Endothelial cell of umbilical vein (primary cell): Measurements from ENCODE around the gene FOXP1.

Experiments used
- JUN ChIP-seq: IDR thresholded peaks from 2 replicates; pipeline ENCODE4 v1.6.1; 2011; ENCODE audit warnings: borderline replicate concordance, low read depth; ENCODE audit not compliant: insufficient read length, insufficient read depth
- TF ChIP-seq, protein P1 (sequence below), 2 donors: IDR thresholded peaks; 1 replicate in 1 of 2; 2 replicates in 1 of 2; pipeline ENCODE4 v1.5.1; 2011; ENCODE audit warnings: low read length in 2 of 2, mild to moderate bottlenecking in 2 of 2, moderate library complexity in 2 of 2, control low read depth in 1 of 2, inconsistent platforms in 1 of 2, low read depth in 1 of 2; ENCODE audit not compliant: insufficient read depth in 1 of 2; ENCODE audit errors: extremely low read depth in 1 of 2

DNA sequence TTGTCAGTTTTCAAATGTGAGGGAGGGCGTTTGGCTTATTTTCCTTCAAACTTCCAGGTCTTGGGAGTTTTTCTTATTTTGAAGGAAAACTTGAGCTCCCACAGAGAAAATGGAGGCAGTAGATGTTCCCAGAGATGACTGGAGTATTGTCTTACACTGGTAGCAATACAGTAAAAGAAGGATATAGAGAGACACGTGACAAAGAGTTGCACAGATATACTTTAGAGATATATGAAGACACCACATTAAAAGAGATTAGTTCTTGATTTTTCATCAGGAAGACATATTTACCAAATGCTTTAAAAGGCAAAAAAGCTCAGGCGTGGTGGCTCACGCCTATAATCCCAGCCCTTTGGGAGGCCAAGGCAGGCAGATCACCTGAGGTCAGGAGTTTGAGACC, 490.9 kb downstream of the FOXP1 start:
- no peak for TF ChIP-seq JUN
- TF ChIP-seq, protein P1, sequence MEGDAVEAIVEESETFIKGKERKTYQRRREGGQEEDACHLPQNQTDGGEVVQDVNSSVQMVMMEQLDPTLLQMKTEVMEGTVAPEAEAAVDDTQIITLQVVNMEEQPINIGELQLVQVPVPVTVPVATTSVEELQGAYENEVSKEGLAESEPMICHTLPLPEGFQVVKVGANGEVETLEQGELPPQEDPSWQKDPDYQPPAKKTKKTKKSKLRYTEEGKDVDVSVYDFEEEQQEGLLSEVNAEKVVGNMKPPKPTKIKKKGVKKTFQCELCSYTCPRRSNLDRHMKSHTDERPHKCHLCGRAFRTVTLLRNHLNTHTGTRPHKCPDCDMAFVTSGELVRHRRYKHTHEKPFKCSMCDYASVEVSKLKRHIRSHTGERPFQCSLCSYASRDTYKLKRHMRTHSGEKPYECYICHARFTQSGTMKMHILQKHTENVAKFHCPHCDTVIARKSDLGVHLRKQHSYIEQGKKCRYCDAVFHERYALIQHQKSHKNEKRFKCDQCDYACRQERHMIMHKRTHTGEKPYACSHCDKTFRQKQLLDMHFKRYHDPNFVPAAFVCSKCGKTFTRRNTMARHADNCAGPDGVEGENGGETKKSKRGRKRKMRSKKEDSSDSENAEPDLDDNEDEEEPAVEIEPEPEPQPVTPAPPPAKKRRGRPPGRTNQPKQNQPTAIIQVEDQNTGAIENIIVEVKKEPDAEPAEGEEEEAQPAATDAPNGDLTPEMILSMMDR (IDR thresholded peaks at IDR 0.05; ENCODE audit: extremely low read depth in 1 of 2, insufficient read depth in 1 of 2, low read depth in 1 of 2, low read length in 2 of 2), result no peak
